ENCODE data around the gene SCN1B. TPM values are rescaled to one million over a fixed set of nuclear protein-coding genes. Genes with fewer than 3 reads are reported as not detected.

SCN1B gene
- total and polyA plus RNA-seq, 10 of the 15 experiments (the other 5 are each of a cell fraction or from before 2014, with no cell fraction given): 0.04 to 0.54 (median 0.11) TPM; not detected in 3

- Histone ChIP-seq H3K79me2 (ENCODE audit: control insufficient read depth, insufficient read depth, low read length) (no peaks in the 10 kb centered on the region), H4K20me1 (ENCODE audit: control insufficient read depth, insufficient read depth) (no peaks in the 10 kb centered on the region), H3K4me3 (no peak overlapping the region), H3K9ac (ENCODE audit: control insufficient read depth, insufficient read depth, low read length) (no peak overlapping the region), H3K4me1 (ENCODE audit: control insufficient read depth, insufficient read depth, low read length) (peaks cover 11% of the 10 kb centered on the region), H3K27ac (ENCODE audit: control insufficient read depth, insufficient read depth) (no peak overlapping the region), H3K36me3 (ENCODE audit: control insufficient read depth in 2 of 2, insufficient read depth in 2 of 2, low read length in 1 of 2) (peaks cover 18 to 35% of the 10 kb centered on the region in 2 experiments), H3K4me2 (ENCODE audit: control insufficient read depth, insufficient read depth) (no peak overlapping the region), H3K9me3 (replicated peaks; ENCODE audit: control insufficient read depth, insufficient read depth, low read length) (no peaks in the 10 kb centered on the region), H3K27me3 (replicated peaks in 1 of 2; ENCODE audit: control insufficient read depth in 2 of 2, insufficient read depth in 2 of 2, low read length in 1 of 2) (no peaks in the 10 kb centered on the region), H2AFZ (ENCODE audit: control insufficient read depth, low read depth, low read length) (no peak overlapping the region)
- FAIRE-seq (no peak), DNase-seq (ENCODE audit: low read depth, low spot score) (no peak), ATAC-seq (no peak)
- ChIA-PET SMC1A (ENCODE audit: uncharacterized antibody, unreplicated experiment) (no interaction called here), POLR2A (no interaction called here), RAD21 (ENCODE audit: unreplicated experiment) (no interaction called here), CTCF (interaction anchor here (1.4 to 2.5 kb wide), 2 partner anchors 28 to 43 kb away, joined by 6 to 11 read pairs; no protein-coding TSS in a partner anchor)
- no TSS peak for BruUV-seq (replicated peaks)
- WGBS (ENCODE audit: insufficient coverage, insufficient replicate concordance, low lambda C conversion rate, missing lambda C conversion rate): 100% methylated on average over 6 of the region's 6 CpGs
- no peak for TF ChIP-seq SP1 (IDR thresholded peaks at IDR 0.05; ENCODE audit: low read depth, low read length)
- TF ChIP-seq EED (IDR thresholded peaks at IDR 0.05; ENCODE audit: low read depth): no peak
- no peak for TF ChIP-seq CTCF (IDR thresholded peaks at IDR 0.05 in 2 of 3, conservative IDR thresholded peaks at IDR 0.05 in 1 of 3; ENCODE audit: control insufficient read depth in 2 of 3, extremely low read depth in 1 of 3, insufficient read depth in 1 of 3, low read depth in 3 of 3, low read length in 3 of 3)
- no peak for TF ChIP-seq IRF5 (IDR thresholded peaks at IDR 0.05; ENCODE audit: borderline replicate concordance)
- TF ChIP-seq EP300 (IDR thresholded peaks at IDR 0.05; ENCODE audit: borderline replicate concordance in 1 of 2, control insufficient read depth in 1 of 2, low read depth in 2 of 2, low read length in 2 of 2): no peak
- no peak for TF ChIP-seq ASH2L (IDR thresholded peaks at IDR 0.05; ENCODE audit: borderline replicate concordance, low read depth)
- TF ChIP-seq STAT1 (conservative IDR thresholded peaks at IDR 0.05): no peak
- no peak for TF ChIP-seq MYC (IDR thresholded peaks at IDR 0.05; ENCODE audit: insufficient read depth, insufficient read length, insufficient replicate concordance, low read length, severe bottlenecking)
- TF ChIP-seq POLR2AphosphoS5 (IDR thresholded peaks at IDR 0.05; ENCODE audit: low read length): no peak
- no peak for TF ChIP-seq E2F4 (IDR thresholded peaks at IDR 0.05; ENCODE audit: low read depth, low read length)
- no peak for TF ChIP-seq GABPA (IDR thresholded peaks at IDR 0.05; ENCODE audit: low read depth)
- no peak for TF ChIP-seq SUZ12 (IDR thresholded peaks at IDR 0.05; ENCODE audit: unreplicated experiment)
- TF ChIP-seq CEBPB (IDR thresholded peaks at IDR 0.05; ENCODE audit: borderline replicate concordance in 1 of 2, low read depth in 2 of 2, low read length in 2 of 2): no peak
- no peak for TF ChIP-seq RELA (IDR thresholded peaks at IDR 0.05; ENCODE audit: borderline replicate concordance, partially characterized antibody)
- in situ Hi-C loops (cut with MboI) (no loop called here), intact Hi-C loops (cut with micrococcal nuclease; ENCODE audit: unreplicated experiment) (no loop called here)
Observed at GRCh38 chr19:35015954-35016351, 14.3 kb upstream of the SCN1B start.
